Esophagus squamous epithelium (tissue), 5 donors: ENCODE measurements around the gene SLC2A13. TPM values are rescaled to one million over a fixed set of nuclear protein-coding genes. Genes with fewer than 3 reads are reported as not detected.

Source experiments
- DNase-seq: peaks from one replicate; lab custom pipeline; 2025; lab: John Stamatoyannopoulos, UW
- H3K27ac ChIP-seq, 4 donors: fragments of 200-600 bp; sonication (generic); one replicate each; pipeline ENCODE4 v1.5.1; 2016 to 2019; ENCODE audit warnings: mild to moderate bottlenecking in 1 of 4
- H3K27me3 ChIP-seq, 4 donors: fragments of 200-600 bp; sonication (generic); 1 replicate in 3 of 4; 2 replicates in 1 of 4; pipeline versions ENCODE4 v1.5.1 to v1.6.0; 2017 to 2021; ENCODE audit warnings: antibody characterized with exemption in 1 of 4
- H3K36me3 ChIP-seq, 3 donors: fragments of 200-600 bp; sonication (generic); one replicate each; pipeline ENCODE4 v1.5.1; 2016 to 2019
- H3K4me1 ChIP-seq, 3 donors: fragments of 200-600 bp; sonication (generic); one replicate each; pipeline ENCODE4 v1.5.1; 2017 to 2019
- H3K4me3 ChIP-seq, 4 donors: fragments of 200-600 bp; sonication (generic); 1 replicate in 3 of 4; 2 replicates in 1 of 4; pipeline ENCODE4 v1.5.1; 2016 to 2019; ENCODE audit warnings: mild to moderate bottlenecking in 2 of 4, moderate library complexity in 1 of 4
- H3K9me3 ChIP-seq, 3 donors: fragments of 200-600 bp; sonication (generic); one replicate each; pipeline ENCODE4 v1.5.1; 2016 to 2019
- POLR2A ChIP-seq, 4 donors: fragments of 450-650 bp; IDR thresholded peaks; one replicate each; pipeline ENCODE4 v1.6.1; 2017; ENCODE audit warnings: antibody characterized with exemption in 4 of 4, mild to moderate bottlenecking in 4 of 4, moderate library complexity in 3 of 4
- WGBS, 2 donors: methylation state at CpG; one replicate each; pipeline ENCODE4 v1.1.5; 2018; 5-methylcytosine and 5-hydroxymethylcytosine counted together
- intact Hi-C: fragments of 100-400 bp; cut with DNase I; formaldehyde crosslinking; loops from one replicate; pipeline ENCODE4 v1.15.0; 2022
- total RNA-seq, 4 donors: library from RNA; depleted of rRNA; stranded (reverse); fragments of >200 nt; gene quantifications; one replicate each; pipeline ENCODE4 v1.1.0, GENCODE V29; 2016
- TF ChIP-seq, protein P1 (sequence below), 6 experiments: fragments of 450-650 bp in 4 of 6; fragments of 200-600 bp in 2 of 6; sonication (generic) in 2 of 6; IDR thresholded peaks; one replicate each; pipeline ENCODE4 v1.5.1; 2016 to 2019; ENCODE audit warnings: antibody characterized with exemption in 6 of 6, mild to moderate bottlenecking in 4 of 6, moderate library complexity in 4 of 6
- donor health status: DM: yes; HTN: yes; CAD: no.

The SLC2A13 gene
- total RNA-seq, 4 donors from 2014 or later, result 2.6 to 10.5 (median 4.0) TPM

DNA sequence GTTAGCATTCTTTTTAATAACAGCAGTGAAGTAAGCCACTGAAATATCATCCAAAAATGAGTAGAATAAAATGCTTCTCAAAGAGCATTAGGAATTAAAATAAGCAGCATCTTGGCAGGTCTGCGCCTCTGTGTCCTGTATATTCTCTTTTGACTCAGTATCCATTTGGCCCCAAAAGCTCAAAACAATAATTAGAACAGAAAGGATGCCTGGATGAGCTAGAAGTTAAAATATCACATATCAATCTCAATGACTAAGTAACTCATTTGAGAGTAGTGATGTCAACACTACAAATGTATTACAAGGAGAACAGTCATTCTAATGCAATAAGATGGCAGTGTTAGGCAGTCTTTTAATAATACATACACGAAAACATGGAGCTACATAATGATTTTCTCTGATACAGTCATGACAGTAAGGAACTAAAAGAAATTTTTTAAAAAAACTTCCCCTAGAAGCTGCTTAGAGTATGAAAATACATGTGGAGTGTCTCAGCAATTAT is 325.4 kb downstream of the SLC2A13 start:
- Histone ChIP-seq H3K27ac (no peak overlapping the region), H3K4me1 (peaks cover 0 to 6% (median 0%) of the 10 kb centered on the region in 3 donors), H3K9me3 (no peaks in the 10 kb centered on the region), H3K27me3 (no peaks in the 10 kb centered on the region), H3K36me3 (no peaks in the 10 kb centered on the region), H3K4me3 (no peak overlapping the region)
- no peak for DNase-seq
- intact Hi-C loops, result no loop called here
- WGBS, 2 donors, result 74 to 77% methylated on average over 2 of the region's 2 CpGs
- TF ChIP-seq, protein P1, sequence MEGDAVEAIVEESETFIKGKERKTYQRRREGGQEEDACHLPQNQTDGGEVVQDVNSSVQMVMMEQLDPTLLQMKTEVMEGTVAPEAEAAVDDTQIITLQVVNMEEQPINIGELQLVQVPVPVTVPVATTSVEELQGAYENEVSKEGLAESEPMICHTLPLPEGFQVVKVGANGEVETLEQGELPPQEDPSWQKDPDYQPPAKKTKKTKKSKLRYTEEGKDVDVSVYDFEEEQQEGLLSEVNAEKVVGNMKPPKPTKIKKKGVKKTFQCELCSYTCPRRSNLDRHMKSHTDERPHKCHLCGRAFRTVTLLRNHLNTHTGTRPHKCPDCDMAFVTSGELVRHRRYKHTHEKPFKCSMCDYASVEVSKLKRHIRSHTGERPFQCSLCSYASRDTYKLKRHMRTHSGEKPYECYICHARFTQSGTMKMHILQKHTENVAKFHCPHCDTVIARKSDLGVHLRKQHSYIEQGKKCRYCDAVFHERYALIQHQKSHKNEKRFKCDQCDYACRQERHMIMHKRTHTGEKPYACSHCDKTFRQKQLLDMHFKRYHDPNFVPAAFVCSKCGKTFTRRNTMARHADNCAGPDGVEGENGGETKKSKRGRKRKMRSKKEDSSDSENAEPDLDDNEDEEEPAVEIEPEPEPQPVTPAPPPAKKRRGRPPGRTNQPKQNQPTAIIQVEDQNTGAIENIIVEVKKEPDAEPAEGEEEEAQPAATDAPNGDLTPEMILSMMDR (IDR thresholded peaks at IDR 0.05), result no peak
- TF ChIP-seq POLR2A (IDR thresholded peaks at IDR 0.05), result no peak

DNA sequence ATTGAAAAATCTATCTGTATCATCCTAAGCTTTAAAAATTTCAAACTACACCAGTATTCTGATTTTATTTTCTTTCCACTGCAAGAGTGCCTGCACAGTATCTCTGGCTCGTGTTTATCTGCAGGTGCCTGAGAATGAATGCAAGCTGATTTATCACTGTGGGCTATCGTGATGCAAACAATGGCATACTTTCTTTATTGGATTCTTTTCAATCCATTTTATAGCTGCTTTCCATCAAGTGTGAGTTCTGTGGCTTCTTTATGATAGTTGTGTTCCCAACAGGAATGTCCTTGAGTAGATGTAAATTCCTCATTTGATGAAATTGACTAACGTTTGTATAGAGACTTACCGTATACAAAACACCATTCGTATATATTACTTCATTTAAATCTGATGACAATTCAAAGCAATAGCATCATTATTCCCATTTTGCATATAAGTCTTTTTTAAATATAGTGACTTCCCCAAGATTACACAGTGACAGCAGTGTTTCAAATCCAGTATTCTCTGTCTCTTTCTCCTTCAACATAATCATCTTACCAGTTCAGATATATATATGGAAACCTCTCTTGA is 326.0 kb downstream of the SLC2A13 start:
- no peaks in the 10 kb centered on the region for H3K27me3 ChIP-seq
- no peak overlapping the region for H3K27ac ChIP-seq
- DNase-seq, result no peak
- H3K4me3 ChIP-seq, result no peak overlapping the region
- intact Hi-C loops, result no loop called here
- peaks cover 0 to 6% (median 0%) of the 10 kb centered on the region in 3 donors for H3K4me1 ChIP-seq
- no peaks in the 10 kb centered on the region for H3K36me3 ChIP-seq
- 78 to 88% methylated on average over 5 of the region's 5 CpGs for WGBS, 2 donors
- H3K9me3 ChIP-seq, result no peaks in the 10 kb centered on the region
- TF ChIP-seq, protein P1 (IDR thresholded peaks at IDR 0.05), result no peak
- TF ChIP-seq POLR2A (IDR thresholded peaks at IDR 0.05), result no peak

DNA sequence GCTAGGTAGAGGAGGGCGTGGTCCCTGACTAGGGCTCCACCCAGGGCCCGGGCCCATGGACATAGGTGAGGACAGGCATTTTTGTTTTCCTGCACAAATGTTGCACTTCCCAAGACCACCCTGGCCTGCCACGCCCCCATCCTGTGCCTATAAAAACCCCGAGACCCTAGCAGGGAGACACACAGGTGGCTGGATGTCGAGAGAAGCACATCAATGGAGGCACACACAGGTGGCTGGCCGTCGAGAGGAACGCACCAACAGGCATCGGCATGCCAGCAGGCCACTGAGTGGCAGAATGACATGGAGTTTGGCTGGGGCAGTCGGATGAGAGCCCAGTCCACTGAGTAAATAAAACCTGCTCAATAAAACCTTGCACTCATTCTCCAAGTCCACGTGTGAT is 328.4 kb downstream of the SLC2A13 start:
- no peak for TF ChIP-seq POLR2A (IDR thresholded peaks at IDR 0.05)
- TF ChIP-seq, protein P1 (IDR thresholded peaks at IDR 0.05), result no peak
- H3K36me3 ChIP-seq, result no peaks in the 10 kb centered on the region
- peaks cover 0 to 6% (median 0%) of the 10 kb centered on the region in 3 donors for H3K4me1 ChIP-seq
- H3K9me3 ChIP-seq, result no peaks in the 10 kb centered on the region
- no peak overlapping the region for H3K27ac ChIP-seq
- intact Hi-C loops, result no loop called here
- H3K4me3 ChIP-seq, result no peak overlapping the region
- no peak for DNase-seq
- WGBS, 2 donors, result 75 to 78% methylated on average over 5 to 9 of the region's 11 CpGs
- H3K27me3 ChIP-seq, result no peaks in the 10 kb centered on the region

DNA sequence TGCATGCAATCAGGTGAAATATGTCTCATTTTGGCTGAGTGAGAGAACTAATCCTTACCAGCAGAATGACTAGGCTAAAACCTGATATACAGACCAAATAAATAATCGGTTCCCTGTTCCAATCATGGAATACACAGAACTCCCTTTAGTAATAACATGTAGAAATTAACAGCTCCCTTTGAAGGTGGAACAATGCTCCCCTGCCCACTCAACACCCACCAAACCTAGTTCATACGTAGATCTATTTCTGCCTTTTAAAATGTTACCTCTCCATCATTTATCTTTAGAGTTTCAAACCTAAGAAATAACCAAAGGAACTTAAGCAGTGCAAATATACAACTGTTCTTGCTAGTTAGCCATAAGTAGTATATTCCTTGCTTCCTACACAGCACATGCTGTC is 332.6 kb downstream of the SLC2A13 start:
- DNase-seq, result no peak
- Histone ChIP-seq H3K9me3 (no peaks in the 10 kb centered on the region), H3K4me3 (no peak overlapping the region), H3K4me1 (no peaks in the 10 kb centered on the region), H3K27ac (peak overlapping the region in 2 of 4 donors; percentile 2 to 57), H3K36me3 (no peaks in the 10 kb centered on the region), H3K27me3 (no peaks in the 10 kb centered on the region)
- intact Hi-C loops, result no loop called here
- 72 to 84% methylated on average over 2 of the region's 2 CpGs for WGBS, 2 donors
- no peak for TF ChIP-seq POLR2A (IDR thresholded peaks at IDR 0.05)
- TF ChIP-seq, protein P1 (IDR thresholded peaks at IDR 0.05), result no peak

DNA sequence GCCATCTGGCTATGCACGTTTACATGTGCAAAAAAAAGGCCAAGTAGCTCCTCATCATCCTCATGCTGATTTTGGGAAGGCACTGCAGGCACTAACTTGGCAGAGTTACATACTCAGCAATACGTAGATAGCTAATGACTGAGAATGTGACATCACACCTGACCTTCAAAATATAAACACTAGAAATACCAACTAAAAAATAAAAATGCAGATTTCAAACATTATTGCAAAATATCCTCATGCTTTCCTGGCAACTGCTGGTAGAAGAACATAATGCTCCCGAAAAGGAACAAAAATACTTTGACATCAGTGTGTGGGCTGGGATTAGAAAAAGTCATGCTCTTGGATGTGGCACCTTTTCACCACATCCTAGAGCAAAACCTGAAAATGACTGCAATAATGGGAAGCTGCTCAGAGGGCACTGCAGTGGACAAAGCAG is 333.0 kb downstream of the SLC2A13 start:
- Histone ChIP-seq H3K9me3 (no peaks in the 10 kb centered on the region), H3K36me3 (no peaks in the 10 kb centered on the region), H3K4me3 (no peak overlapping the region), H3K27me3 (no peaks in the 10 kb centered on the region), H3K4me1 (no peaks in the 10 kb centered on the region), H3K27ac (peak overlapping the region in 1 of 4 donors; percentile 57)
- intact Hi-C loops, result no loop called here
- 51 to 54% methylated on average over 3 of the region's 3 CpGs for WGBS, 2 donors
- no peak for TF ChIP-seq POLR2A (IDR thresholded peaks at IDR 0.05)
- TF ChIP-seq, protein P1 (IDR thresholded peaks at IDR 0.05), result no peak
- DNase-seq, result no peak
